NCI-H1436 (cell line): ENCODE measurements around the gene RFX4.

Source experiments
- DNase-seq: peaks from one replicate; lab custom pipeline; 2025; lab: John Stamatoyannopoulos, UW

RFX4 gene

DNA sequence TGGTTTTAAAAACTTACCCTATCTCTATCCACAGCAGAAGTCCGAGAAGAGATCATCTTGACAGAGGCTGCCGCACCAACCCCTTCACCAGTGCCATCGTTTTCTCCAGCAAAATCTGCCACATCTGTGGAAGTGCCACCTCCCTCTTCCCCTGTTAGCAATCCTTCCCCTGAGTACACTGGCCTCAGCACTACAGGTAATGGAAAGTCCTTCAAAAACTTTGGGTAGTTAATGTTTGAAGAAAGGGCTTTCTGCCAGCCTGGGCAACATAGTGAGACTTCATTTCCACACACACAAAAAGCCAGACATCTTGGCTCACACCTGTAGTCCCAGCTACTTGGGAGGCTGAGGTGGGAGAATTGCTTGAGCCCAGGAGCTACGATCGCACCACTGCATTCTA lies 150.1 kb downstream of the RFX4 start:
- DNase-seq: no peak

DNA sequence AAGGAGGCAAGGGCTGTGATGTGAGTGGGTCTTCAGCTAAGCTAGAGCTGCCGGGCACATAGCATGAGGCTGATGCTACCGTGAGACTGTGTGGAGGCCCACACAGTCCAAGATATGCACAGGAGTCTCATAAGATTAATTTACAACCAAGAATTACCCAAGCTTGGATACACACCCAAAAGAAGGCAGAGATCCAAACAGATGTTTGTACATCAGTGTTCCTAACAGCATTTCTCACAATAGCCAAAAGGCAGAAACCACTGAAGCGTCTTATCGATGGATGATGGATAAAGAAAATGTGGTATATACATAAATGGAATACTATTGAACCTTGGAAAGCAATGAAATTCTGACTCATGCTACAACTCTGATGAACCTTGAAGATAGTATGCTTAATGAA lies 150.9 kb downstream of the RFX4 start:
- no peak for DNase-seq

DNA sequence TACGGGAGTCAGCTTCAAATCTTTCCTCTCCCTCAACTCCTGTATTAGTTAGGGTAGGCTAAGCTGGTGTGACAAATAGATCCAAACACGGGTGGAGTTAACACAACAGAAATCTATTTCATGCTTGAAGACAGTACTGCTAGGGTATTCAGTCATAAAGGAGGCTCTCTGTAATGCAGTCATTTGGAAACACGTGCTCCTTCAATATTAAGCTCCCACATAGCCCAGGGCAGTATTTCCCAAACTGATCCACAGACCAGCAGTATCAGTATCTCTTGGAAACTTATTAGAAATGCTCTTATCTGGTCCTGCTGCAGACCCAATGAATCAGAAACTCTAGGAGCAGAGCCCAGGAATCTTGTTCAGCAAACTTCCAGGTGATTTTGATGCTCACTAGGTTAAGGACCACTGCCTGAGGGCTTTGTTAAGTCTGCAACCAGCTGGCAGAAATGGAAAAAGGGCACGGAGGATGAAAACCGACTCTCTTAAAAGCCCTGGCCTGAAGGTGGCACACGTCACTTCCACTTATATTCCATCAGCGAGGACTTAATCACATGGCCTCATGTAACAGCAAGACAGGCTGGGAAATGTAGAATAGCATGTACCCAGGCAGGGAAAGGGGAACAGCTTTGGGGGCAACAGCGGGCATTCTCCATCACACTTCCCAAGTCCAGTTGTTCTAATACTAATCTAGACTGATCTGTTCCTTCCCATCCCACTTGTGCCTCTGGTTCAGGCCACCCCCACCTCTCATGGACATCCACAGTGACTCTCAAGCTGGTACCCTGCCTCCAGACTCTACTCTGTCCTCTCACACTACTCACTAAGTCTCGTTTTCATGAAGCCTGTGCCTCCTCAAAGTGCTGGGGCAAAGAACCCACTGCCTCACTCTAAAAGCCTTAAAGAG lies 153.5 kb downstream of the RFX4 start:
- DNase-seq: no peak

DNA sequence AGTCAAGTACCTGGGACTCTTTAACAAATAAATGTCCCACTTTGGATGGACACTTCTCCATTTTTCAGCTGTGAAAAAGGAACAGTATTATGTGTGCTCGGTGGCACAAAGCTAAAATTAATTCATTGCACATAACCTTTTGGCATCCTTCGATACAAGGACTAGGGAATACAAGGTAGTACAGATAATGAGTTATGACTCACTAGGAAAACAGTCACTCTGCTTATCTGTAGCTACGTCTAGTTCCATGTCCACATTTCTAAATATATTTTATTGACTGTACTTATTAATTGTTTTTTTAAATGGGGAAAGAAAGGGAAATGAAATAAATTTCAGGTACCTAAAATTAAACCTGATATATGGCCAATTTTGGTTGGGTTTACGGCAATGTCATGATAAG lies 156.5 kb downstream of the RFX4 start:
- DNase-seq: no peak

DNA sequence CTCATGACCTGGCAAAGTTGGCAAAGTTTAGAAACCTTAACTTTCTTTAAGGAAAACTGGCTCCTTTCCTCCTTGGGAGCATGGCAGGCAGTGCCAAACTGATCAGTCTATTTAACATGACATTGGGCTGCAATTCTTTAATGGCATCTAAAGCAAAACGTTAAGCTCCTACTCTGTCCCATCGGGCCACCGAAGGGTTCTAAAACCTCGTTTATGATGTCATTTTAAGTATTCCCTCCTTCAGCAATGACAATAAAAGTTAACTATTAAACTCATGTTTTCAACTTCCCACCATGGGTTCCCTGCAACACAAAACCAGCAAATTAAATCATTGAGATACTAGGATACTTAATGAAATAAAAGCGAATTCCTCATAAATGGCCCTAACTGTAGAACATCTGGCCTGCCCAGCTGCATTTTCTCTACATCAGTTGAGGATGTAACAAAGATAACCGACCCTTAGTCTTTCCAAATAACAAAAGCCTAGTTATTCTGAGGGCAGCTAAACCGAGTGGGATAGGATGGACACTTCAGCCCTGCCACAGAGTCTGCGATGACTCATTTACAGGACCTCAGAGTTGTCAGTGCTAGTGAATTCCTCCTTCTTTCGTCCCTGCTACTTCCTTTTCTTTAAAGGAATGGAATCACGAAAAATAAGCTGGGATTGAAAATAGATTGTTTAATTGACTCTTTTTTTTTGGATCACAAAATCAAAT lies 157.2 kb downstream of the RFX4 start:
- no peak for DNase-seq

DNA sequence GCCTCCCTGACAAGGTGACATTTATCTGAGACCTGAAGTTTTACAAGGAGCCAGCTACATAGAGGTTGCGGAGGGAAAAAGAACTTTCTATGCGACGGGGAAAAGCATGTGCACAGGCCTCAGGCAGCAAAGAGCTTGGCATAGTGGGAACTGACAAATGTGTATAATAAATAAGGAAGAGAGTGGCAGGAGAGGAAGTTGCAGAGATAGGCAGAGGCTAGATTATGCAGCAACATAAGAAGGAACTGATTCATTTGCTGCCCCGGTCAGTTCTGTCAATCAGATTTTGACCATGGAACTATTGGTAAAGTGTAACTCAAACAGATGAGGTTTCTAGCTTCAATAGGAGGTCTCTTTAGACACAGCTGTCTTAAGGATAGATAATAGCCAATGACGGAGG lies 158.0 kb downstream of the RFX4 start:
- DNase-seq: no peak

DNA sequence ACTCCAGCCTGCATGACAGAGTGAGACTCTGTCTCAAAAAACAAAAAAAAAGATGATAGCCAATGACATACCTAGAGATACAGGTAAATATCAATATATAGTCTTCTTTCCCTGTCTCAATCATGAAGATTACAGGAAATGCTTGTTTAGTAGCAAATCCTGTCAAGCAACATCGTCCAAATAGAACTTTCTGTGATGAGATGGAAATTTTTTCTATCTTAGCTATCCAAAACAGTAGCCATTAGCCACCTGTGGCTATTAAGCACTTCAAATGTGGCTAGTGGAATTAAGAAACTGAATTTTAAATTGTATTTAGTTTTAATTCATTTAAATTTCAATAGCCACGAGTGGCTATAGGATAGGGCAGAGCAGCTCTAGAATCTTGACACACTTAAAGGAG lies 158.4 kb downstream of the RFX4 start:
- no peak for DNase-seq

DNA sequence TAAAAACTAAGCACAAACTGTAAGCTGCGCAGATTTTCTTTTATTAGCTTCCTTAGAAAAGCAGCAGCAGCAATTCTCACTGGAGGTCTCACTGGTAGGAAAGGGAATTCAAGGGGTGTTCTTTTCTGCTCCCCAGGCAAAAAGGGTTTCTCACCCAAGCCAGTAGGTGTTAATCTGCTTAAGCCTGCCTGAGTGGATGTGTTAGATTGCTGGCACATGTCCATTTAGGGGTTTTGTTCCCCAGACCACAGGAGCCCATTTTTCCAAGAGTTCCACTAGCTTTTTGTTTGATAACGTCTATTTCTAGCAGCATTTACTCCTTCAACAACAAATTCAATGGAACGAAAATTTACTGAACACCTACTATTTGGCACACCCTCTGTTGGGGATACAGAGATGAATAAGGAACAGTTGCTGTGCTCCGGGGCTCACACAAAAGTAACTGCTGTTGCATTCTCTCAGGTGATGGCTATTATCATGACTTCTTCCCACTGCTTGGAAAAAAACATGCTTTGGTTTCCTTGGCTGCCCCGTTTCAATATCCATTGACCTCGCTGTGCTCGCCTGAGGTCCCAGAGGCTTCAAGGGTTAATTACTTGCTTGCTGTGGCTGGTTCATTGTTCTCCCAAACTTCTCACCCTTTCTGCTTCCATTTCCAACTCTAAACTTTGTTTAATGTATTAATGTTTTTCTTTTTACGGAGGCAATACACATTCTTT lies 160.6 kb downstream of the RFX4 start:
- DNase-seq: no peak

DNA sequence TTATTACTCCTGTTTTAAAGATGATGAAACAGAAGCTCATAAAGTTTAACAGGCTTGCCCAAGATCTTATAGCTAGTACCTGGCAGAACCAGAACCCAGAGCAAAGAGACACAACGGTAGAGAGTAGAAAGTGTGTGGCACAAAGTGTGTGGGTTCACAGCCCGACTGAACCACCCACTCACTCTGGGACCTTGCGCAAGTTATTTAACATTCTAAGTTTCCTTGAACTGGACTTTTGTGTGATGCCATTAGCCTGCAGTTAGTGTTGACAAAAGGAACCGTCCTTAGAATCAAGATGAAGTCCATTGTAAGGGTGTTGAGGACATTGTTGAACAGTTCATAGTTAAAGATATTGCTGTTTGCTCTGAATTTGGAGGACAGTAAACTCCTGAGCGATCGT lies 161.8 kb downstream of the RFX4 start:
- no peak for DNase-seq

DNA sequence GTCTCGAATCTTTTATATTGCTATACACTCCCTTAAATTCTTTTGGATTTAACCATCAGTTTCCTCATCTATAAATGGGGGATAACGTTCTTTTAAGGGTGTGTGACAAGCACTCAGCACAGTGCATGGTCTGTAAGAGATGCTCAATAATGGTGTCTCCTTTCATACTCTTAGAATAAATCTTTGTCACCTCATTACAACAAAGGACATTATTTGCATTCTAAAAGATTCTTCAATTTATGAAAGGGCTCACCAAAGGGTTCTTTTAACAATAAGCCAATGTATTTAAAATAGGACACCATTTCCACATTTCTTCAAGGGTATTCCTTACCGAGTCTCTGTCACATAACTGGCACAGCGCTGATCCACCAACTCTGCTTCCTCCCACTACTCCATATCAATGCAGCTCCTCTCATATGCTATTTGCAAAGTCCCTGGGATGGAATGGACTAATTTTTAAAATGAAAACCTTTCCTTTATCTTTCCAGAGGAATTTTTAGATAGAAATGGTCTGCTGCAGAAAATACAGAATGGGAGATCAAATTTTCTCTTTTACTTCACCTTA lies 162.5 kb downstream of the RFX4 start:
- DNase-seq: no peak

DNA sequence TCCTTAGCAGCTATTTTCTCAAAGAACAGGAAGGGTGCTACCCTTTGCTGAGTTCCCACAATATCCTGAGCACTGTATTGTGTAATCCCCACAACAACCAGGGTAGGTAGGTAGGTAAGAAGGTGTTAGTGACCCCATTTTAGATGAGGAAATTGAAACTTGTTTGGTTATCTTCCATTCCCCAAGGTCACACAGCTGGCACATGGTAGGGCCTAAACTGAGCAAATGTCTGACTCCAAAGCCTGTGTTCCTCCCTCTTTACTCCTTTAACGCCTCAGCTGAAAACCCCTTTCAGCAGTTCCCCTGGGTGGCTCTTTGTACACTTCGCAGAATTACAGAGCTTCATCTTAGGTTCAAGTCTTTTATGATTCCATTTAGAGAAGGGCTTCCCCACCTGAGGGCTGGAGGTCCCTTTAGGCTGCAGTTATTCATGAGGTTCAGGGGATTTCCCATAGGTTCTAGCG lies 165.2 kb downstream of the RFX4 start:
- DNase-seq: no peak

DNA sequence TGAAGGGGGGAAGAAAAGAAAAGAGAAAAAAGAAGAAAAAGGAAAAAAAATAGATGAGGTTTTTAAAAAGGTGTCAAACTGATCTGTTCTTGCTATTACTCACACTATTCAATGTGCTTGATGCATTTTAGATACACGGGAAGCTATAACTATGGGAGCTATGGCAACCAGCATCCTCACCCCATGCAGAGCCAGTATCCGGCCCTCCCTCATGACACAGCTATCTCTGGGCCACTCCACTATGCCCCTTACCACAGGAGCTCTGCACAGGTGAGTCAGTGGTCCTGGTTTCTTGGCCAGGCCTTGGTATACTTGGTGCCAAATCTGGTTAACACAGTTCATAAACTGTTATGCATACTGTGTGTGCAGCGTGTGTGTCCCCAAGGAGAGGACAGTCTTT lies 167.7 kb downstream of the RFX4 start:
- DNase-seq: no peak

DNA sequence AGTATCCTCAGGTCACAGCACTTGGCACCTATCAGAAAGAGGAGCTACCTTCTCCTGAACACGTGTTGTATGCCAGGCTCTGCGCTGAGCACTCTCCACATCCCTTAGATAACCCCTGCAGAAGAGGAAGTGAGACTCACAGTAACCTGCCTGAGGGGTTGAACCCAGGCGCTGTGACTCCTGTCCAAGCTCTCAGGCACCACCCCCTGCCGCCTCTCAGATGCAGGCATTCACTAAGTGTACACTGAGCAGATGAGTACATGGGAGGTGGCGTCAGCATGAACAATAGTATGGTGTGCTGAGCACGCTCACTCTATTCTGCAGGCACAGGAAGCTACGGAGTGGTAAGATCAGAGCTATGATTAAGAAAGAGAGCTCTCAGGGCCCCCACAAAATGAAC lies 170.7 kb downstream of the RFX4 start:
- peak; percentile 42 for DNase-seq

DNA sequence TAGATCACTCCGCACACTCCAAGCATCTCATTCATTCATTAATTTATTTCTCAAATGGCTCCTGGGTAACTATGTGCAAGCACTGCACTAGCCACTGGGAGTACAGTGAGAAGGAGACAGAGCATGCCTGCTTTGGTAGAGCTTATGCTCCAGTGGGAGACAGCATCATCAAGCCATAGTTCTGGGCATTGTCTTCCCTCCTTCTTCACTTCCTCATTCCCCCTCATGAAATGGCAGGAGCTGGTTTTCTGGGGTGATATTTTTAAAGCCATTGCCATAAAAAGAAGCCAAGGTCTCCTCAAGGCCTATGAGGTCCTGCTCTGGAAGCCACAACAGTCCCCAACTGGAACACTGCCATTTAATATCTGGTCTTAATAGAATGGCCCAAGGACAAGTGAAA lies 171.5 kb downstream of the RFX4 start:
- no peak for DNase-seq

DNA sequence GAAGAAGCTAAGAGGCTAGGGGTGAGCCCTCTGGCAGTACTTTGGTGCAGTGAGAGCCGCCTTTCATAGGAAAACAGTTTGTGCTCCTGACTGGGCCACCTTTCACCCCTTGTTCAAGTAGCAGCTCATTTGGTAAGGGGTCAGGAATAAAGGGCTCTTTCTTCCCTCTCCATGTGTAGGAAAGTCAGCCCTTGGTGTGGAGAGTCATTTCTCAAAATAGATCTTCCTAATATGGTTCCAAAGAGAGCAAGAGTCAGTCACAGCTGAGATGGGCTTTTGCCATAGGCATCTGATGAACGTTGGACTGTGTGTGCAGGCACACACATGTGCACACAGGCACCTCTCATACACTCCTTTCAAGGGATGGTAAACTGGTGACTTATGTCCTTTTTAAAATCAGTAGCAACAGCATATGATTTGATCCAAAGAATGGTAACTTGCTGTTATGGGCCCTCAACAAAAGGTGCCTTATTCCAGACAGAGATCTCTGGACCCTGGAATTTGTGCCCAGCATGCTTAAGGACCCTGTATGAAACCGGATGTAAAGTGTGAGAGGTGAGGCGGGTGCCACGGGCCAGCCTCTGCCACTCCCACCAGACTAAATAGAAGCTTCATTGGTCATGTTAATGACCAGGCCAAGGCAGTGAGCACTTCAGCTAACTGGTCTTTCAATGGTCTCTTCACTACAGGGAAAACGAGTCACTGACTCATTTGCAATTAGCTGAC lies 175.0 kb downstream of the RFX4 start:
- no peak for DNase-seq

DNA sequence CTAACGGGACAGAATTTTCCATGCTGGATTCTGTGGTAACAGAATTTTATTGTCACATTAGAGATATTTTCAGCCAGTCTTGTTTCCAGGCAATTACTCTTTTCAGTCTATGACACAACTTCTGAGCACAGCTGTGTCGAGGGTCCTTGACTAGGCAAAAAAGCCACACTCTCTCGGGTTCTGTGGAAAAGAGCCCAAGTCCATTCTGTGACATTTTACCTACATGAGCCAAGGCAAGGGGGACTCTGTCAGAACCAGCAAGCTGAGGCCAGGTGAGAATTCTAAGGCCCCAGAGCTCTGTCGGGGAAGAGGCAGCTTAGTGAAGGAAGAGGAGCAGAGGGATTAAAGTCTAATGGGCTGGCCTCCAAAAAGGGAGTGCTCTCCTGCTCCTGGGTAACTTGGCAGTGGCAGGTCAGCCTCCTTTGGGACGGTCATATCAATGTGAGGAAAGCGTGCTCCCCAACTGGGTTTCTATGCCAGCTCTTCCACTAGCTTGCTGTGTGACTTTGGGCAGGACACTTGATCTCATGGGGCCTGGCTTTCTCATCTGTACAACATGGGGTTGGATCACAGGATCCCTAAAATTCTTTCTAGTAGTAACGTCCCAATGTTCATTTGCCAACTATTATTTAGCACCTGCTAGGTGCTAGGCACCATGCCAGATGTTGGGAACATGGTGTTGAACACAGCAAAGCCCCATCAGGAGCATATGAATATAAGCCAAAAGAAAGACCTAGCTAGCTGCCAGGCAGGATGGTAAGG lies 175.7 kb downstream of the RFX4 start:
- DNase-seq: no peak

DNA sequence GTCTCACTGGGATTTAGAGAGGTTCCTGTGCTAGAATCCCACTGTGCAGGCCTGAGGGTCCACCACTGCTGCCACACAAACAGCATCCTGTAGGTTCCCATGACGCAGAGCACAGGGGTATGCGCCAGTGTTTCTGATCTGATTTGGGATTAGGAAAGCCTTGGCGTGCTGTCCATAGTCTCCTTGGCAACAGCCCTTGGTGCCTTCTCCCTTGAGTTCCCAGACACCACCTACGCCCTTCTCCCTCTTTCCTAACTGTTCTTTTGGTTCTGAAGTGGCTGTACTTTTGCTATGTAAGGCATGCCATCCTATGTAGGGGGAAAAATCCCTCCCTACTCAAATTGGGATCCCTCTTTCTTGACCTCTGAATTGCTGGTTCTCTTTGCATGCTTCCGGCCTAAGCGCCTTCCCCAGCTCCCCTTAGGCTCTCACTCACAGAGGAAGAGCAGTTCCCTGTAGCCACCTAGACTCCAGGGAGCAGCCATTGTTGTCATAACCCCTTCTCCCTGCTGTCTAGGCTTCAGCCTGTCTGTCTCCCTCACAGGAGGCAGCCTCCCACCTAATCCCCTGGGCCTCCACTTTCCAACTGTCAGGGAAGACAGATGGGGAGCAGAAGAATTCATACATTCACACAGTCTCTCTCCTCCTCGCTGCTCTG lies 176.9 kb downstream of the RFX4 start:
- DNase-seq: no peak

DNA sequence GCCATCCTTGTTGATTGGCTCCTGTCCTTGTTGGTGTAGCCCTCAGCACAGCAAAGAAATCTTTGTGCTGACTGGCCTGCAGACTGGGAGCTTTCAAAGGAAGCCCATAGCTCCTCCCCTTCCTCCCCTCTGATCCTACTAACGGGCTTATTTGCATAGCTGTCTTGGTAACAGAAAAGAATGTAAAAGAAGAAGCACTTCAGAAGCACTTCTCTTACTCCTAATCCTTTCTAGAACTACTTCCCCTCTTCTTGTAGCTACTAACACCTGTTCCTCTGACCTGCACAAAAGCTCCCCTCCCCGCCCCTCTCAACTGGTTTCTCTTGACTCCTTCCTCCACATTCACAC lies 177.4 kb downstream of the RFX4 start:
- peak; percentile 46 for DNase-seq

DNA sequence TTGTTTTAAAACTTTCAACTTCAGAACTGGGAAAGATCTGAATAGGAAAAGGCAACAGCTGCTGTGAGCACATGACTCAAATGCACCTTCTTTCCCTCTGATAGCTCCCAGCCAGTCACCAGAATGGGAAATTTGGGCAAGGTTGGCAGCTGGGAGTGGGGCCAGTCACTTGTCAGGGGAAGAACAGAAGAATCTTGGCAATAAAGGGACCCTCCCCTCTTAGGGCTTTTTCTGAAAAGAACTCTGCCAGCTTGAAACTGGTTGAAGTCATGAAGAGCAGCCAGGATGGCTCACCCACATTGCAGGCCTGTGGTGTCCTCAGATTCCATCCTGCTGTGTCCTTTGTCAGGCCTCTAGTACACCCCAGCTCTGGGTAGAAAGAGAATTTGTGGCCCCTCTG lies 181.4 kb downstream of the RFX4 start:
- no peak for DNase-seq

DNA sequence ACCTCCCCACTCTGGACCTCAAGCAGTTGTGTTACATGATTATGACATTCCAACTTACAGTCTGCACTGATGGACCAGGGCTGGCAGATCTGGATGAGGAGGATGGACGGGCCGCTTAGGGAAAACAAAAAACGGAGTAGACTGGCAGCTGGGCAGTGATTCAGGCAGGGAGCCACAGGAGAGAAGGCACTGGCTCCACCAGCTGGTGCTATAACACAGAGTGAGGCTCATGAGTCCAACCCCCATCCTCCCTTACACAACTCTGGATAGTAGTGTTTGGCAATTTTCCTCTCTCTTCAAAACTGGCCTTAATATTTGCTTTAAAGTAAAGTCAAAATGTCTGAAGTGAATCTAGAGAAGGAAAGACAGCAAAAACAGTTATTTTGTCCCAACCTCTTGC lies 181.9 kb downstream of the RFX4 start:
- no peak for DNase-seq

DNA sequence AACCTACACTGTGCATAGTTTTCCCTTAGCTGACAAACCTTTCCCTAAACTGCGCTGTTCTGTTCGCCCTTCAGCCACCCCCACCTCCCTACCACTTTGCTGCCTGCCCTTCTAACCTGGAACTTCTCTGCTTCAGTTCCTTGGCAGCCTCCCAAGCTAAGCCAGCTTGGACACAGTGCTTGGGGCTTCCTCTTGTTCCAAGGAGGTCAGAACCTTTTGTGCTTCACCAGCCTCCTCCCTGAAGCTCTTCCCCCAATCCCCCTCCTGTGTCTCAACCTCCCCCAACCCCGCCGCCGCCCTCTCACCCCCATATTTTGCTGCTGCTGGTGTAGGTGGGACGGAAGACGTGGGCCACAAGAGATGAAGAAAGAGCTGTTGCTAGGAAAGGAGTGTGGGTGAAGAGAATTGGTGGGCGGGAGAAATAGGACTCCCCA lies 183.6 kb downstream of the RFX4 start:
- no peak for DNase-seq
